ENCODE results near the gene FHAD1.
"Not testable (repeated sequence)": the region's sequence is repeated elsewhere in the genome, so short reads cannot be mapped to it uniquely, and the experiment has no call there.

Gene FHAD1

GRCh38 chr1:15305468-15305770, 58.4 kb downstream of the FHAD1 start:
- DNase-seq (ENCODE audit: low read depth), result no peak

DNA sequence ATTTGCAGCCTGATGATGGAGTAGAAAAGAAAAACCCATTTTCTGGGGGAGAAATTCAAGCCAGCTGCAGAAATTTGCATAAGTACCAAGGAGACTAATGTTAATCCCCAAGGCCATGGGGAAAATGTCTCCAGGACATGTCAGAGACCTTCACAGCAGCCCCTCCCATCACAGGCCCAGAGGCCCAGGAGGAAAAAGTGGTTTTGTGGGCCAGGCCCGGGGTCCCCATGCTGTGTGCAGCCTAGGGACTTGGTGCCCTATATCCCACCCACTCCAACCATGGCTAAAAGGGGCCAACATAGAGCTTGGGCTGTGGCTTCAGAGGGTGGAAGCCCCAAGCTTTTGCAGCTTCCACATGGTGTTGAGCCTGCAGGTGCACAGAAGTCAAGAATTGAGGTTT, 59.3 kb downstream of the FHAD1 start:
- not testable (repeated sequence) for DNase-seq (ENCODE audit: low read depth)

- no peak for DNase-seq (ENCODE audit: low read depth)
Measured at GRCh38 chr1:15308135-15308534, 61.1 kb downstream of the FHAD1 start.

GRCh38 chr1:15308621-15309027, 61.6 kb downstream of the FHAD1 start:
- DNase-seq (ENCODE audit: low read depth), result no peak

- DNase-seq (ENCODE audit: low read depth), result no peak
Measured at GRCh38 chr1:15309687-15310086, 62.7 kb downstream of the FHAD1 start.

GRCh38 chr1:15310544-15310943, 63.5 kb downstream of the FHAD1 start:
- DNase-seq (ENCODE audit: low read depth), result no peak

GRCh38 chr1:15311122-15311822, 64.2 kb downstream of the FHAD1 start:
- DNase-seq (ENCODE audit: low read depth), result no peak

DNA sequence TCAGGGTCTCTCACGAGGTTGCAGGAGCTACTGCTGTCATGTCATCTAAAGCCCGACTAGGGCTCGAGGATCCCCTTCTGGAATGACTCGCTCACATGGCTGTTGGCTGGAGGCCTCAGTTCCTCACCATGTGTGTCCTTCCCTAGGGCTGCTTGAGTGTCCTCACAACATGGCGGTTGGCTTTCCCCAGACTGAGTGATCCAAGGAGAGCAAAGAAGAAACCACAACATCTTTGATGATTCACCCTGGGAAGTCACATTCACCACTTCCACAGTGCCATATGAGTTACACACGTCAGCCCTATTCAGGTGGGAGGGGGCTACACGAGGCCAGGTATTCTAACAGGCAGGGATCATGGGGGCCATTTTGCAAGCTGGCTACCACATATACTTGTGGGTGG, 64.9 kb downstream of the FHAD1 start:
- DNase-seq (ENCODE audit: low read depth), result no peak

DNA sequence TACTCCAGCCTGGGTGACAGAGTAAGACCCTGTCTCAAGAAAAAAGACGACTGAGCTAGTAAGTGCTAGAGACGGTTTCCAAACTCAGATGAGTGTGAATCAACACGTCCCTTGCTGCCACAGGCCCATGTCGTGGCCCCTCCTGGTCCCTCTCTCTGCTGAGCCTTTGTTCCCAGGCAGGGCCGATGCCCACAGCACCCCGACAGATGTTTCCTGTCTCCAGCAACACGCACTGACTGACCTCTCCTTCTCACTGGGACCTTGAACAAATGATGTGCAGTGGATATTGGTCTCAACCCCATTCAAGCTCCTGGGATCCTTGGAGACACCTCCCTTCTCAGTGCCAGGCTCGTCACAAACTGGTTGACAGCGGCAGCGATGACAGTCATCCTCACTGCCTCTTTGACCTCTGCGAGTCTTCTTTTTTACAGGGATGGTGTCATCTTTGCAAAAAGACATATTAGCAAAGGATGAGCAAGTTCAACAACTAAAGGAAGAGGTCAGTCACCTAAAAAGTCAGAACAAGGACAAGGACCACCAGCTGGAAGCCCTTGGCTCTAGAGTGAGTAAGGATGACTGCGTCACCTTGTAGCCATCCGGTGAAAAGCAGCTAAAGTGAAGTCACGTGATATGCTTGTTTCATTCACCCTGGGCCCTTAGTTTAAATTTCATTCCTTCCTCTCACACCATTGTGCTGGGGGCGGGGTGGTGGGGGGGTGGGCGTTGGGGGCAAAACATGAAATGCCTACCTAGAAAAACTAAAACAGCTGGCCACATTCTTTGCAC, 65.8 kb downstream of the FHAD1 start:
- DNase-seq (ENCODE audit: low read depth), result no peak

DNA sequence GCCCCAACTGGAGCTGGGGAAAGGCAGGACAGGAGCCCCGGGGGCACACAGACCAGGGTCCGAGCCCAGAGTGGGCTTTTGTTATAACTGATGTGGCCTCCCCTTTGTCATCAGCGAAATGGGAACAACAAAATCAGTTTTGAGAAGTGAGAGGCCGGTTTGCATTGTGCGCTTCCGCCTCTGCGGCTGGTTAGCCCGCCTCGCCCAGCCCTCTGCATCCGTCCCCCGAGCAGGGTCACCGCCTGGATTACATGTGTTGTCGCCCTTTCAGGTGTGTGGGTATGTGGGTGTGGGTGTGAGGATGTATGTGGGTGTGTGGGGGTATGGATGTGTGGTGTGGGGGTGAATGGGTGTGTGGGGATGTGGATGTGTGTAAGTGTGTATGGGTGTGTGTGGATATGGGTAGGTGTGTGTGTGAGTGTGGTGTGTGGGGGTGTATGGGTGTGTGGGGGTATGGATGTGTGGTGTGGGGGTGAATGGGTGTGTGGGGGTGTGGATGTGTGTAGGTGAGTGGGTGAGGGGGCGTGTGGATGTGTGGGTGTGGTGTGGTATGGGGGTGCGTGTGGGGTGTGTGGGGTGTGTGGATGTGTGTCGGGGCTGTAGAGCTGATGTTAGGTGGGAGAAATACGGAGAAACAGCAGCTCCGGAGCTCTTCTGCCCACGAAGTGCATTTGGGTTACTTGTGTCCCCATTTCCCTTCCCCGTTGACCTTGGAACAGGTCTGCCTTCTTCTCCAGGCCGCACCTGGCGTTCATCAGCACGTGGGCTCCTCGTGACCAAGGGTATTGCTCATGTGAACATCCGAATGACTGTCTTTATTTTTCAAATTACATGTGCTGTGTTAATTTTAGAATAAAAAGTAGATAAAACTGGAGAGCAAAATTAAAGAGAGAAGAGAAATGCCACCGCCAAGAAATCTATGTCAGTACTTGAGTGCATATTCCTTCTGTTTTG, 67.6 kb downstream of the FHAD1 start:
- DNase-seq (ENCODE audit: low read depth), result no peak

GRCh38 chr1:15315815-15316214, 68.8 kb downstream of the FHAD1 start:
- DNase-seq (ENCODE audit: low read depth), result no peak

- no peak for DNase-seq (ENCODE audit: low read depth)
Measured at GRCh38 chr1:15316510-15316909, 69.5 kb downstream of the FHAD1 start.

DNA sequence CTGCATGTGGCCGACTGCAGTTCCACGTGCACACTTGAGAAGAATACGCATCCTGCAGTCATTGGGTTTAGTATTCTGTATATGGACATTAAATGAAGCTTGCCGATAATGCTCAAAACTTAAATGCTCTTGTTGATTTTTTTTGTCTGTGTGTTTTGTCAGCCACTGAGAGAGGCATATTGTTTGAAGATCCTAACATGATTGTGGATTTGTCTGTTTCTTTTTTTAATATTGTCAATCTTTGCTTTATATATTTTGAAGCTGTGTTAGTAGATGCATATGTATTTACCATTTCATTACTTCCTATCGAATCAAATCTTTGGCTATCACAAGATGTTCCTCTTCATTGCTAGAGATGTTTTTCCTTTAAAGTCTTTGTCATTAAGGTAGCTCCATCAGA, 73.2 kb downstream of the FHAD1 start:
- DNase-seq (ENCODE audit: low read depth), result no peak

DNA sequence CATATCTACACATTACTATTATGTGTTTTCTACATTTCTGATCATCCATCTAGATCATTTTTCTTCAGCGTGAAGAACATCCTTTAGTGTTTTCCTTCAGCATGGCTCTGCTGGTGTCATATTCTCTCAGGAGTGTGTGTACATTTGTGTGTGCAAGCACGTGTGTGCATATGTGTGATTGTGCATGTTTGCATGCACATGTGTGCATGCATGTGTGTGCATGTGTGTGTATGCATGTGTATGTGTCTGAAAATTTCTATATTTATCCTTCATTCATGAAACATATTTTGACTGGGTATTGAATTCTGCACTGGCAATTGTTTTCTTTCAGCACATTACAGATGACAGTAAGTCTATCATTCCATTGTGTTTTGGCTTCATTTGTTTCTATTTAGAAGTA, 74.6 kb downstream of the FHAD1 start:
- DNase-seq (ENCODE audit: low read depth), result no peak

- no peak for DNase-seq (ENCODE audit: low read depth)
Measured at GRCh38 chr1:15322648-15323350, 75.8 kb downstream of the FHAD1 start.

- DNase-seq (ENCODE audit: low read depth), result peak; percentile 68
Measured at GRCh38 chr1:15323351-15323988, 76.4 kb downstream of the FHAD1 start.

DNA sequence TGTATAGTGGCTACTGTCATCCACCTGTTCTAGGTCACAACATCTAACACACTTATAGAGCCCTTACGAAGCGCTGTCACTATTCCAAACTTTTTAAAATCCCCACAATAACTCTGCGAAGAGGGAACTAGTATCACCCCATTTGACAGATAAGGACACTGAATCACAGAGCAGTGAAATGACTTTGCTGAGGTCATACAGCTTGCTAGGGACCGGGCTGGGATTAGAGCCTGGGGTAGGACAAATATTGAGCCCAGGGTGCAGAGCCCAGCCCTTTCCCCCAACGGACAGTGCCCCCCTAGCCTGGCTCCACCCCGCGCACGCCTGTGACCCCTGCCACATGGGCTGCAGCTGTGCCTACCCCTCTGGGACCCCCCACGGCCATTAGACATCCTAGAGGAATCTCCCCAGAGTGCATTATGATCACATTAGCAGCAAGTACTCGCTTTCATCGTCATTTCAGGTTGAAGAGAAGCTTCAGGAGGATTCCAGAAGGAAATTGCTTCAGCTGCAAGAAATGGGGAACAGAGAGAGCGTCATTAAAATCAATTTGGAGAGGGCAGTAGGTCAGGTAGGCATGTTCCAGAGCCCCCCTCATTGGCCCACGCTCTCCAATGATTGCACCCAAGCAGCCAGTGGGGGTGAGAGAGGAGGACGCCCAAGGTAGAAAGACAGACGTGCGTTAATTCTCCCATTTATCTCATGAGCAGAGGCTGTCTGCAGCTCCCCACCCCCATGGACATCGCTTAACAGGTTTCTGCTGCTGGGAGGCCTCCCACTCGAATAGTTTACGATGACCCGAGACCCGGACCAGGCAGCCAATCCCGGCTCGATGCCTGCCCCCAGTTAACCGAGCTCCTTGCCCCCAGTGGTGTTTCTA, 77.2 kb downstream of the FHAD1 start:
- no peak for DNase-seq (ENCODE audit: low read depth)

DNA sequence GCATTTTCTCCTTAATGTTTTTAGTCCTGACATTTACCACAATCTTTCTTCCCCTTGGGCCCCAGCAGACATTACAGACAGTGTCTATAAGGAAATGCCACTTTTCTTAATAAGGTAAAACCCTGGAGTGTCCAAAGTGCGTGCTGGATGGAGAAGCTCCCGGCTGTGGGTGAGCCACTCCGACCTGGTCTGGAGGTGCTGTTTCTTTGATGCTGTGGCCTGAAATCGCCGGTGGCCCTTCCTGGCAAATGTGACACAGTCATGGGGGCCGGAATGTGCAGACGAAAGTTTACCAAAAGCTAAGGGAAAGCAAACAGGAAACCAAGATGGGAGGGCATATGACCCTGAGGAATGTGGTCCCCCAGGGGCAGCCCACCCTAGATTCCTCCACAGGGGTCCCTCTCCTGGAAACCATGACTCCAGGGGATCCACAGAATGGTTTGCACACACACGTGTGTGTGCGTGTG, 77.9 kb downstream of the FHAD1 start:
- no peak for DNase-seq (ENCODE audit: low read depth)

DNA sequence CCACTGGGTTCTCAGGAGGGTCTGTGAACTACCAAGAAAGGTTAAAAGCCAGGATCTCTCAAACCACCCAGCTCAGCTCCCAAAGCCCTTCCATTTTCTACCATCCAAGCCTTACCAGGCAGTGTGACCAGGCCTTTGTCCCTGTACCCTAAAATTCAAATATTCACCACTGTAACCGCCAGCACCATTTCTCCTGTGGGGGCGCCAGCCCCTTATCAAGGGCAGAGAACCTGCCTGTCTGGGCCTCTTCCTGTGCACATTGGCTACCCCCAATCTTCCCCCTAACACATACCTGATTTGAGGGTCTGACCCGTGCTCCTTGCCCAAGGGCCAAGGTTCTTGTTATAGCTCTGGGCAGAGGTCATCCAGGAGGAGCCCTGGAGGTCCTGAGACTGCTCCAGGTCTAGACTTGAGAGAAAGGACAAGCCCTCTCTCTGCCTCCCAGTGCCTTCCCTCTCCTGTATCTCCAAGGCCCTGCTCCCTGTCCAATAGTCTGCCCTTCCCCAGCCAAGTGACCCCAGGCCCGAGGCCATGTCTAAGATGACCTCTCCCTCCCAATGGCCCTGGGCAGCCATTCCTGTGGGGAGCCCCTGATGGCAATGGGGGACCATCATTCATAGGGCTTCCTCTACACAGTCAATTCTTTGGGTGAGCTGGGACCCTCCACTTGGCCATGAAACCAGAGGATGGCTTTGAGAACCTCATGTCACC, 78.5 kb downstream of the FHAD1 start:
- DNase-seq (ENCODE audit: low read depth), result no peak

Measured in CMK (cell line).